SK-N-SH (cell line): ENCODE data around the gene TEPSIN. TPM values are rescaled to one million over a fixed set of nuclear protein-coding genes. Genes with fewer than 3 reads are reported as not detected.

Source experiments
- CTCF ChIA-PET: fragments of 300-600, 350-600 bp; formaldehyde crosslinking; extraction: SDS; loops from one replicate; lab custom pipeline; 2021; lab: Yijun Ruan, JAX
- POLR2A ChIA-PET: fragments of 350-600 bp; sonication (Branson Sonifier 250); formaldehyde crosslinking; extraction: SDS; loops from one replicate; lab custom pipeline; 2020; ENCODE audit warnings: antibody characterized with exemption, inconsistent platforms; lab: Yijun Ruan, JAX
- DNase-seq: peaks from one replicate; pipeline ENCODE4 v3.0.0; 2012
- H2AFZ ChIP-seq: fragments of 200-600 bp; sonication (generic); 2 replicates; pipeline ENCODE4 v1.8.1; 2016; ENCODE audit warnings: antibody characterized with exemption, mild to moderate bottlenecking, low read depth
- H3F3A ChIP-seq: fragments of 200-600 bp; sonication (generic); replicated peaks from 2 replicates; pipeline ENCODE3; 2016; ENCODE audit warnings: antibody characterized with exemption, mild to moderate bottlenecking; ENCODE audit not compliant: insufficient read depth
- H3K27ac ChIP-seq, 2 experiments: fragments of 200-500 bp in 1 of 2; fragments of 200-600 bp in 1 of 2; sonication (Bioruptor generic) in 1 of 2; sonication (generic), shearing (Covaris generic) in 1 of 2; 2 replicates each; pipeline versions ENCODE4 v1.5.1 to v1.6.1; 2014 to 2016; ENCODE audit warnings: low read depth in 2 of 2, inconsistent platforms in 1 of 2, low read length in 1 of 2, mild to moderate bottlenecking in 1 of 2, mixed read lengths in 1 of 2
- H3K27me3 ChIP-seq: fragments of 200-600 bp; sonication (generic), shearing (Covaris generic); 2 replicates; pipeline ENCODE4 v1.6.1; 2016; ENCODE audit warnings: mixed run types; ENCODE audit not compliant: insufficient read depth
- H3K36me3 ChIP-seq, 2 experiments: fragments of 200-500 bp in 1 of 2; fragments of 200-600 bp in 1 of 2; sonication (Bioruptor generic) in 1 of 2; sonication (generic) in 1 of 2; replicated peaks in 1 of 2; 2 replicates each; pipeline versions ENCODE3 to v1.5.1; 2014 to 2016; ENCODE audit warnings: low read length in 1 of 2, mild to moderate bottlenecking in 1 of 2; ENCODE audit not compliant: insufficient read depth in 2 of 2, control insufficient read depth in 1 of 2
- H3K4me1 ChIP-seq, 2 experiments: fragments of 200-500 bp in 1 of 2; fragments of 200-600 bp in 1 of 2; sonication (Bioruptor generic) in 1 of 2; sonication (generic), shearing (Covaris generic) in 1 of 2; 2 replicates each; pipeline versions ENCODE4 v1.5.1 to v1.6.1; 2014 to 2016; ENCODE audit warnings: low read depth in 1 of 2, low read length in 1 of 2, mixed run types in 1 of 2; ENCODE audit not compliant: insufficient read depth in 2 of 2, control insufficient read depth in 1 of 2
- H3K4me2 ChIP-seq: fragments of 200-600 bp; sonication (generic), shearing (Covaris generic); 2 replicates; pipeline ENCODE4 v1.6.1; 2017; ENCODE audit warnings: mixed run types
- H3K4me3 ChIP-seq, 2 experiments: fragments of 200-500 bp in 1 of 2; fragments of 200-600 bp in 1 of 2; sonication (Bioruptor generic) in 1 of 2; sonication (generic), shearing (Covaris generic) in 1 of 2; 2 replicates each; pipeline versions ENCODE4 v1.5.1 to v1.8.1; 2014 to 2016; ENCODE audit warnings: low read depth in 2 of 2, inconsistent platforms in 1 of 2, low read length in 1 of 2, mild to moderate bottlenecking in 1 of 2, mixed read lengths in 1 of 2, moderate library complexity in 1 of 2
- H3K79me2 ChIP-seq: fragments of 200-600 bp; sonication (generic); 2 replicates; pipeline ENCODE4 v1.8.1; 2017; ENCODE audit warnings: mild to moderate bottlenecking; ENCODE audit not compliant: insufficient read depth
- H3K9ac ChIP-seq: fragments of 200-600 bp; sonication (generic); 2 replicates; pipeline ENCODE4 v1.6.1; 2017; ENCODE audit warnings: mixed run types
- H3K9me2 ChIP-seq: fragments of 200-600 bp; sonication (generic); 2 replicates; pipeline ENCODE4 v1.6.1; 2017; ENCODE audit warnings: mixed run types
- H3K9me3 ChIP-seq: fragments of 200-600 bp; sonication (generic); 2 replicates; pipeline ENCODE4 v1.6.1; 2017; ENCODE audit warnings: mixed run types, mild to moderate bottlenecking, moderate library complexity
- H4K20me1 ChIP-seq: fragments of 200-600 bp; sonication (generic); 2 replicates; pipeline ENCODE4 v1.6.1; 2017; ENCODE audit warnings: mild to moderate bottlenecking, mixed run types; ENCODE audit not compliant: insufficient read depth
- CHD2 ChIP-seq: fragments of 150-350 bp; IDR thresholded peaks from 2 replicates; pipeline ENCODE4 v1.6.1; 2018; ENCODE audit warnings: low read length; ENCODE audit not compliant: partially characterized antibody
- CTCF ChIP-seq: fragments of 200-600 bp; sonication (generic); IDR thresholded peaks from 2 replicates; pipeline ENCODE4 v1.6.1; 2017; ENCODE audit warnings: antibody characterized with exemption, mild to moderate bottlenecking, moderate library complexity
- ELF1 ChIP-seq: IDR thresholded peaks from 2 replicates; pipeline ENCODE4 v1.4.0; 2012
- FOSL2 ChIP-seq: IDR thresholded peaks from 2 replicates; pipeline ENCODE4 v1.4.0; 2012; ENCODE audit warnings: low read depth, mild to moderate bottlenecking, moderate library complexity, borderline replicate concordance
- FOXM1 ChIP-seq: IDR thresholded peaks from 2 replicates; pipeline ENCODE4 v1.4.0; 2012; ENCODE audit warnings: low read depth, mild to moderate bottlenecking
- GABPA ChIP-seq: IDR thresholded peaks from 2 replicates; pipeline ENCODE4 v1.4.0; 2012; ENCODE audit warnings: low read depth, mild to moderate bottlenecking
- GATA2 ChIP-seq: sonication (generic); formaldehyde crosslinking; IDR thresholded peaks from 2 replicates; pipeline ENCODE4 v1.5.0; 2020; ENCODE audit warnings: mild to moderate bottlenecking, missing genetic modification reagents
- IRF3 ChIP-seq: fragments of 150-350 bp; IDR thresholded peaks from 2 replicates; pipeline ENCODE4 v1.6.1; 2016; ENCODE audit warnings: mild to moderate bottlenecking, low read depth, low read length
- JUND ChIP-seq: IDR thresholded peaks from 2 replicates; pipeline ENCODE4 v1.4.0; 2012
- MAX ChIP-seq: IDR thresholded peaks from 2 replicates; pipeline ENCODE4 v1.4.0; 2012; ENCODE audit warnings: low read depth
- NFIC ChIP-seq: IDR thresholded peaks from 2 replicates; pipeline ENCODE4 v1.4.0; 2012; ENCODE audit warnings: borderline replicate concordance
- RCOR1 ChIP-seq: fragments of 150-350 bp; IDR thresholded peaks from 2 replicates; pipeline ENCODE4 v1.6.1; 2017; ENCODE audit warnings: antibody characterized with exemption, low read length
- RFX5 ChIP-seq: IDR thresholded peaks from 2 replicates; pipeline ENCODE4 v1.6.1; 2012; ENCODE audit warnings: mild to moderate bottlenecking, improper control_type of control experiment, low read length
- SIN3A ChIP-seq: IDR thresholded peaks from 2 replicates; pipeline ENCODE4 v1.6.1; 2012; ENCODE audit warnings: low read depth, mild to moderate bottlenecking, low read length, moderate library complexity, borderline replicate concordance
- SMC3 ChIP-seq: IDR thresholded peaks from 2 replicates; pipeline ENCODE4 v1.6.1; 2012; ENCODE audit warnings: low read depth, low read length, improper control_type of control experiment
- TAF1 ChIP-seq: IDR thresholded peaks from 2 replicates; pipeline ENCODE4 v1.6.1; 2012; ENCODE audit warnings: low read depth, mild to moderate bottlenecking, low read length, moderate library complexity, borderline replicate concordance
- USF1 ChIP-seq: IDR thresholded peaks from 2 replicates; pipeline ENCODE4 v1.4.0; 2012; ENCODE audit warnings: low read depth, borderline replicate concordance
- USF2 ChIP-seq: fragments of 150-350 bp; IDR thresholded peaks from 2 replicates; pipeline ENCODE4 v1.6.1; 2017; ENCODE audit warnings: antibody characterized with exemption, low read length, low read depth, borderline replicate concordance
- WGBS: methylation state at CpG from one replicate; pipeline ENCODE4 v1.1.6; 2017; ENCODE audit warnings: low lambda C conversion rate; 5-methylcytosine and 5-hydroxymethylcytosine counted together
- polyA plus RNA-seq, 3 experiments: library from polyadenylated mRNA; depleted of rRNA; stranded (reverse); fragments of >200 nt; gene quantifications; 2 replicates each; pipeline ENCODE4 v1.2.3, GENCODE V29; 2012

Gene TEPSIN
- polyA plus RNA-seq, 1 of the 3 experiments (the other 2 are of a cell fraction) = 35.3 TPM

GRCh38 chr17:81207610-81208581 is 31.0 kb downstream of the TEPSIN start:
- H3K27ac ChIP-seq = no peak overlapping the region
- no peak for TF ChIP-seq IRF3
- TF ChIP-seq CTCF = no peak
- no peak for TF ChIP-seq USF1
- no peak for TF ChIP-seq GATA2 (CRISPR knock-in tag)
- no peak for TF ChIP-seq RFX5
- TF ChIP-seq CHD2 = no peak
- no peak for TF ChIP-seq FOXM1
- no peak for TF ChIP-seq USF2
- no peak for TF ChIP-seq RCOR1
- no peak for TF ChIP-seq ELF1
- TF ChIP-seq JUND = no peak
- no peak for TF ChIP-seq NFIC
- no peak for TF ChIP-seq FOSL2
- TF ChIP-seq SIN3A = no peak
- TF ChIP-seq MAX = no peak
- TF ChIP-seq TAF1 = no peak
- no peak for TF ChIP-seq GABPA
- no peak for TF ChIP-seq SMC3
- TF ChIP-seq, all 33 proteins: peak for 0
- H3K9ac ChIP-seq = no peak overlapping the region
- no peak overlapping the region for H3K4me3 ChIP-seq
- ChIA-PET CTCF (interaction anchor here (0.8 to 14.7 kb wide), 6 partner anchors 8 to 106 kb away, joined by 3 to 147 read pairs (median 4); no protein-coding TSS in a partner anchor), POLR2A (interaction anchor here (1.2 kb wide), 1 partner anchor 15 kb away, joined by 3 read pairs; the partner anchor contains the start of gene CEP131)
- no peak for DNase-seq
- 96% methylated on average over 21 of the region's 21 CpGs for WGBS
- H3K27me3 ChIP-seq = no peaks in the 10 kb centered on the region
- H3K9me3 ChIP-seq = no peaks in the 10 kb centered on the region
- H3K36me3 ChIP-seq = peaks cover 0 to 3% of the 10 kb centered on the region in 2 experiments
- H3K9me2 ChIP-seq = no peaks in the 10 kb centered on the region
- no peaks in the 10 kb centered on the region for H4K20me1 ChIP-seq
- H3F3A ChIP-seq = no peaks in the 10 kb centered on the region
- H2AFZ ChIP-seq = no peak overlapping the region
- 0 out of 2 replicates have a peak, but pooled peaks cover 3% of the 10 kb centered on the region for H3K79me2 ChIP-seq
- no peak overlapping the region for H3K4me2 ChIP-seq
- H3K4me1 ChIP-seq = no peaks in the 10 kb centered on the region
